Endometrial microvascular endothelial cells (primary cell): ENCODE results near the gene ELAVL4. TPM values are rescaled to one million over a fixed set of nuclear protein-coding genes. Genes with fewer than 3 reads are reported as not detected.

ENCODE experiments used
- in situ Hi-C: cut with HindIII; loops from 2 replicates; pipeline ENCODE4 v1.10.0; 2017; ENCODE audit warnings: low sequenced_read_pairs, low pct_unique_long_range_greater_than_20kb; ENCODE audit errors: inconsistent ontology term
- total RNA-seq: library from RNA; depleted of rRNA; stranded (reverse); fragments of >200 nt; gene quantifications from one replicate; pipeline ENCODE4 v1.2.3, GENCODE V29; 2015; ENCODE audit errors: inconsistent ontology term

Gene ELAVL4
- not detected for total RNA-seq

GRCh38 chr1:50108497-50109059 lies at the start of gene ELAVL4:
TSS of gene ELAVL4 (plus strand) at chr1:50108920. CDS start at chr1:50109190, 270 bp downstream.
- in situ Hi-C loops: no loop called here

DNA sequence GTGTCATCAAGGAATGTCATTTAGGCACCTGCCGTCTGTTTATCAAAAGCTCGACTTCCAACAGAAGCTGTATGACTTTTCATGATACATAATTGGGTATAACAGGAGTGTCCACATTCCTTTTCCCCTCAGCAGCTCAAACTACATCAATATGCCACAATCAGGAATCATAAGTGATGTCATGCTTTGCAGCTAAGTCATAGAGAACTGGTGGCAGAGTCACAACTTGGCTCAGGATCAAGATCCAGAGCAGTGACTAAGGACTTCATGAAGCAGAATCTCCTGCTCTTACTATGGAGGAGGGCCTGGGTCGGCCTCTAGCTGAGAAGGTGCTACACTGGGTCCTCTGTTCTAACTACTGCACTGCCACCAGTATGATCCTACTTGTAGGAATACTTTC lies 48.4 kb upstream of the ELAVL4 start:
- in situ Hi-C loops: no loop called here

GRCh38 chr1:50066806-50067205 lies 41.9 kb upstream of the ELAVL4 start:
- in situ Hi-C loops: no loop called here

GRCh38 chr1:50074931-50075330 lies 33.8 kb upstream of the ELAVL4 start:
- in situ Hi-C loops: no loop called here

GRCh38 chr1:50077273-50077672 lies 31.4 kb upstream of the ELAVL4 start:
- in situ Hi-C loops: no loop called here

GRCh38 chr1:50080904-50081586 lies 27.7 kb upstream of the ELAVL4 start:
- in situ Hi-C loops: no loop called here

DNA sequence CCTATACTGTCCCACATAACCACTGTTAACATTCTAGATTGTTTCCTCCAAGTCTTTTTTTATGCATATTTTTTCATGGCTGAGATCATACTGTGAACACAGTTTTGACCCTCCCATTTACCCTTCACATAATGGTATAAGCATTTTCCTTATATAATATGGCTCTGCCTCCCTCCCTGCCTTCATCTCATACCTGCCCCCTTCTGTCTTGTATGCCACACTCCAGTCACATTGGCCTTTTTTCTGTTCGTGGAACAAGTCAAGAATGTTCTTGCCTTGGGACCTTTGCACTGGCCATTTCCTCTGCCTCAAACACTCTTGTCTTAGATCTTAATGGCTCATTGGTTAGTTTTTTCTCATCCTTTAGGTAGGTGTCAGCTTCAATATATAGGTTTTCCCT lies 24.3 kb upstream of the ELAVL4 start:
- in situ Hi-C loops: no loop called here

- in situ Hi-C loops: no loop called here
Observed at GRCh38 chr1:50091068-50091467, 17.7 kb upstream of the ELAVL4 start.

DNA sequence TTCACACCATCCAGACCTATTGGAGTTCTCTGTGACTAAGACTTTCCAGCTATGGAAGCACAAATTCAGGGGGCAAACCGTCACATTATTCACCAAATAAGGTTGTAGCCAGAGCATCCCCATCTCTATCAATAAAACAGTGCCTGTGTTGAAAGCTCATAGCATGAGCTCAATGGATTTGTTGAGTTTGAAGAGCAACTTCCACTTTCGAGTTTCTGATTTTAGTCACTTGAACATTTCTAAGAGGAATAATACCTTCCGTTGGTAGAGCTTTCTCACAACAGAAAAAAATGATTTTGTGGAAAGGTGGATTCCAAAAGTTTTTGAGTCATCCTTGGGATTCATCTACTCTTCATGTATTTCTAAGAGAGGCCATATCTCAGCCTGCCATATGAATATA lies 13.0 kb upstream of the ELAVL4 start:
- in situ Hi-C loops: no loop called here

DNA sequence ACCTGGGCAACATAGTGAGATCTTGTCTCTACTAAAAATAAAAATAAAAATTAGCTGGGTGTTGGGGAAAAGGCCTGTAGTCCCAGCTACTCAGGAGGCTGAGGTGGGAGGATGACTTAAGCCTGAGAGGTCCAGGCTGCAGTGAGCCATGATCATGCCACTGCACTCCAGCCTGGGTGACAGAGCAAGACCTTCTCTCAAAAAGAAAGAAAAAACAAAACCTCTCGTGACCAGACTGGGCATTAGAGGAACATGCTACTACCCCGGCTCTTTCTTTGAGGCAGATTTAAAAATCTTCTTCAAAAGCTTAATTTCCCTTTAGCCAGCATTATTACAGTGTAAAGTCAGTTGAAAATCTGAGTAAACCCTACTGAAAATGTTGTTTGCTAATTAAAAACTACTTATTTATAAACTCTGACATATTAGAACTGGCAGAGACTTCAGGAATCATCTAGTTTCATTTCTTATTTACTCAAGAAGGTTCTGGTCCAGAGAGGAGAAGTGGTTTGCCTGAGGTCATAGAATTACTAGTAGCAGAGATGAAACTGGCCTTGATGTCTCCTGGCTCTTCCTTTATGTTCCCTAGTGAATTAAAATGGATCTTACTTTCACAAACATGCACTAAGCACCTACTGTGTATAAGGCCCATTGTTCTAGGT lies 11.6 kb upstream of the ELAVL4 start:
- in situ Hi-C loops: no loop called here

DNA sequence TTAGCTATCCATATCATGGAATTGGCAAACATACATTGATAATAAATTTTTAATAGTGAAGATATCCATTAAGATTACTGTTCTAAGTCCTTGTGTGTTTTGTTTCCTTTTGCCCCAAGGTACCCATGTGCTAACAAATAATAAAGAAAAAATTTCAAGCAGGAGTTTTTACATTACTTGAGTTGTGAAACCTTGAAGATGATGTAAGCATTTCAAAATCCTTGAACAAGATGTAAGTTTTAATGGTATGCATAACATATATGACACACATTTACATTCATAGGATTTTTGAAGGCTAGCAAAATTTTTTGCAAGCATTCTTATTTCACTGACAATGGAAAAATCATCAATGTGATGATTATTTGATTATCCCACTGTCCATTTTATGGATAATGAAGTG lies 10.9 kb upstream of the ELAVL4 start:
- in situ Hi-C loops: no loop called here

GRCh38 chr1:50098591-50099021 lies 10.1 kb upstream of the ELAVL4 start:
- in situ Hi-C loops: no loop called here

GRCh38 chr1:50099654-50100053 lies 9.1 kb upstream of the ELAVL4 start:
- in situ Hi-C loops: no loop called here

DNA sequence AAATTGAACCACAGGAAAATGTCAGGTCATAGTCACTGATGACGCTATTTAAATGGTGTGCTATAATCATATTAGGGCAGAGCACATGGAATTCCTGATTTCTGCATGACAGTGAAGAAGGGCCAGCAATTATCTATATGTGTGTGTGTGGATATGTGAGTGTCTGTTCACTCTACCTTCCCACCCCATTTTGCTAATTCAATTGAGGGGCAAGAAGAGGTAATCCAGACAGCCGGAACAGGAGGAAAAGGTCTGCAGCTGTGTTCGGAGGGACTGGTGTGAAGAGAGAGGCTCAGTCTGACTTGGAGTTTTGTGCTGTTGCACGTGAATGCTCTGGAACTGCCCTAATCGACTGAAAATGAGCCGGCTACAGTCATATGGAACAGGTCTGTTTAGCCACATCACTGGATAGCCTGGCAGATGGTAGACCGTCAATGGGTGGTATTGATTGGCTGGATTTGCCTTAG lies 5.1 kb upstream of the ELAVL4 start:
- in situ Hi-C loops: no loop called here

DNA sequence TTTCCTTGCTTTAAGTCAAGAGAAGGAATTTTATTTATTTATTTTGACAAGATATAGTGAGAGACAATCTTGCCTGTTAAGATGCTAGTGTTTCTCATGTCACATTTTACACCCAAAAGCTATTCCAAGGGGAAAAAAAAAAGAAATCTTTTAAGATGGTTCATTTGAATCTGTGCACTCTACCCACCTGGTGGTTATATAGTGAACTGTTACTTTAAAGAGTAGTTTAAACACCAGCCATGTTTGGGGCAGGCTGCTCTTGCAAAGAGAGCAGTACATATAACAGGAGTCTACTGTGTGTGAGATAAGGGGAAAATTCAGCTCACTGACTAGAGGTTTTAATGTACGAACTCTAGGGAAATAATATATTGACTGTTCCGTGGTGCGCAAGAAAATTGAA lies 3.3 kb upstream of the ELAVL4 start:
- in situ Hi-C loops: no loop called here

- in situ Hi-C loops: no loop called here
Observed at GRCh38 chr1:50106095-50106761, 2.5 kb upstream of the ELAVL4 start.

- in situ Hi-C loops: no loop called here
Observed at GRCh38 chr1:50109116-50109515, 396 bp downstream of the ELAVL4 start.

GRCh38 chr1:50109647-50110075 lies 941 bp downstream of the ELAVL4 start:
- in situ Hi-C loops: no loop called here

DNA sequence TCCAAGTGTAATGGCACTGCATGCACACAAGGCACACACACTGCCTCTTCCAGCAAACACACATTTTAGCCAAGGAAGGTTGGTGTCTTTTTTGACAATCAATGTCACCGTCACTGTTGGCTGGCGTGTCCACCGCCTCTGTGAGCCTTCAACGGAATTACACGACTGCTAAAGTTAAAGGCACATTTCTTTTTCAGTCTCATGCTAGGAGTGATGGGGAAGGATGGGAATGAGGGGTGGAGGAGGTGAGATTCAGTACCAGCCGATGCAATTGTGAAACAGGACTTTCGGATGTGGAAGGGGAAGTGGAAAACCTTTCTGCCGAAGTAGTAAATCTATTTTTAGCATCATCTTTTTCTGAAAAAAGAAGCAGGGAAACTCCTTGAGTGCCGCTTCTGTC lies 1.4 kb downstream of the ELAVL4 start:
- in situ Hi-C loops: no loop called here

GRCh38 chr1:50110656-50111055 lies 1.9 kb downstream of the ELAVL4 start:
- in situ Hi-C loops: no loop called here
